Activated CD8-positive, alpha-beta T cell treated with anti-CD3 and anti-CD28 coated beads for 36 hours (primary cell): ENCODE data around the gene CCDC182. TPM values are rescaled to one million over a fixed set of nuclear protein-coding genes. Genes with fewer than 3 reads are reported as not detected.

ENCODE experiments used
- ATAC-seq: fragments of 200-7000 bp; cut with Tn5 transposase; one replicate; pipeline ENCODE4 v1.10.0; 2021; ENCODE audit warnings: mild to moderate bottlenecking, moderate library complexity
- CTCF ChIA-PET: fragments of 350-600 bp; sonication (Branson Sonifier 250); formaldehyde crosslinking; loops from one replicate; lab custom pipeline; 2021; ENCODE audit warnings: antibody characterized with exemption; lab: Charles Lee
- POLR2A ChIA-PET: fragments of 350-600 bp; sonication (Branson Sonifier 250); formaldehyde crosslinking; loops from one replicate; lab custom pipeline; 2021; ENCODE audit warnings: antibody characterized with exemption; lab: Charles Lee
- DNase-seq: peaks from one replicate; pipeline ENCODE4 v3.0.0-alpha.2; 2020
- H3K27ac Mint-ChIP-seq: one replicate; pipeline ENCODE4 v1.8.0; 2021; ENCODE audit warnings: mild to moderate bottlenecking, mixed read lengths
- H3K27me3 Mint-ChIP-seq: one replicate; pipeline ENCODE4 v1.8.0; 2021; ENCODE audit warnings: mixed read lengths
- H3K36me3 Mint-ChIP-seq: one replicate; pipeline ENCODE4 v1.8.0; 2021; ENCODE audit warnings: low read depth, mixed read lengths
- H3K4me1 Mint-ChIP-seq: one replicate; pipeline ENCODE4 v1.8.0; 2021; ENCODE audit warnings: low read depth, mixed read lengths
- H3K4me3 Mint-ChIP-seq: one replicate; pipeline ENCODE4 v1.8.0; 2021; ENCODE audit warnings: mild to moderate bottlenecking, moderate library complexity, mixed read lengths
- H3K9me3 Mint-ChIP-seq: one replicate; pipeline ENCODE4 v1.8.0; 2021; ENCODE audit warnings: mixed read lengths
- CTCF ChIP-seq: fragments of 200-600 bp; IDR thresholded peaks from one replicate; pipeline ENCODE4 v1.8.0; 2022; ENCODE audit warnings: antibody characterized with exemption, mild to moderate bottlenecking
- intact Hi-C: fragments of 100-400 bp; cut with micrococcal nuclease; formaldehyde crosslinking; loops from one replicate; pipeline ENCODE4 v1.10.0; 2022
- total RNA-seq, 2 experiments: library from RNA; stranded (reverse); gene quantifications; one replicate each; pipeline ENCODE4 v1.2.3, GENCODE V29; 2021

CCDC182 gene
- total RNA-seq, 2 experiments from 2014 or later: not detected

GRCh38 chr17:57781386-57782061, 36.4 kb upstream of the CCDC182 start:
- Mint-ChIP-seq H3K4me3 (no peak overlapping the region), H3K4me1 (no peaks in the 10 kb centered on the region), H3K27ac (no peak overlapping the region), H3K36me3 (no peaks in the 10 kb centered on the region), H3K27me3 (peaks cover 3% of the 10 kb centered on the region), H3K9me3 (no peaks in the 10 kb centered on the region)
- no peak for TF ChIP-seq CTCF
- ATAC-seq (no peak), DNase-seq (no peak)
- ChIA-PET CTCF (interaction anchor here (1.2 to 4.7 kb wide), 6 partner anchors 15 to 539 kb away, joined by 4 to 47 read pairs (median 20); no protein-coding TSS in a partner anchor), POLR2A (no interaction called here)
- intact Hi-C loops: no loop called here

- no peaks in the 10 kb centered on the region for H3K4me1 Mint-ChIP-seq
- ATAC-seq (no peak), DNase-seq (no peak)
- H3K36me3 Mint-ChIP-seq: no peaks in the 10 kb centered on the region
- no peak for TF ChIP-seq CTCF
- peaks cover 7% of the 10 kb centered on the region for H3K27me3 Mint-ChIP-seq
- no peak overlapping the region for H3K4me3 Mint-ChIP-seq
- ChIA-PET POLR2A (interaction anchor here (0.6 to 1.1 kb wide), 2 partner anchors 11 to 1134 kb away, joined by 3 read pairs; no protein-coding TSS in a partner anchor), CTCF (no interaction called here)
- H3K9me3 Mint-ChIP-seq: no peaks in the 10 kb centered on the region
- intact Hi-C loops: no loop called here
- no peak overlapping the region for H3K27ac Mint-ChIP-seq
Observed at GRCh38 chr17:57779706-57780105, 34.6 kb upstream of the CCDC182 start.

- ATAC-seq (no peak), DNase-seq (no peak)
- Mint-ChIP-seq H3K4me3 (no peak overlapping the region), H3K27ac (no peak overlapping the region), H3K27me3 (peaks cover 12% of the 10 kb centered on the region), H3K4me1 (no peaks in the 10 kb centered on the region), H3K9me3 (no peaks in the 10 kb centered on the region), H3K36me3 (no peaks in the 10 kb centered on the region)
- no peak for TF ChIP-seq CTCF
- POLR2A ChIA-PET: no interaction called here
- intact Hi-C loops: no loop called here
- CTCF ChIA-PET: interaction anchor here (0.6 kb wide), 1 partner anchor 369 kb away, joined by 3 read pairs; no protein-coding TSS in a partner anchor
Observed at GRCh38 chr17:57778306-57778705, 33.2 kb upstream of the CCDC182 start.

- no peak for ATAC-seq
- TF ChIP-seq CTCF: no peak
- H3K27ac Mint-ChIP-seq: no peak overlapping the region
- H3K27me3 Mint-ChIP-seq: peaks cover 22% of the 10 kb centered on the region
- intact Hi-C loops: no loop called here
- CTCF ChIA-PET: interaction anchor here (1.2 to 1.4 kb wide), 2 partner anchors 29 to 57 kb away, joined by 3 to 7 read pairs; no protein-coding TSS in a partner anchor
- H3K36me3 Mint-ChIP-seq: no peaks in the 10 kb centered on the region
- H3K4me3 Mint-ChIP-seq: no peak overlapping the region
- H3K4me1 Mint-ChIP-seq: no peaks in the 10 kb centered on the region
- POLR2A ChIA-PET: no interaction called here
- DNase-seq: no peak
- no peaks in the 10 kb centered on the region for H3K9me3 Mint-ChIP-seq
Observed at GRCh38 chr17:57776366-57776765, 31.3 kb upstream of the CCDC182 start.

- Mint-ChIP-seq H3K4me3 (no peak overlapping the region), H3K36me3 (no peaks in the 10 kb centered on the region), H3K27me3 (peaks cover 22% of the 10 kb centered on the region), H3K9me3 (no peaks in the 10 kb centered on the region), H3K27ac (no peak overlapping the region), H3K4me1 (no peaks in the 10 kb centered on the region)
- POLR2A ChIA-PET: interaction anchor here (0.8 to 2.5 kb wide), 2 partner anchors 8 kb away, joined by 3 to 5 read pairs; no protein-coding TSS in a partner anchor
- ATAC-seq: no peak
- CTCF ChIA-PET: interaction anchor here (5.2 kb wide), 1 partner anchor 9 kb away, joined by 37 read pairs; no protein-coding TSS in a partner anchor
- DNase-seq: no peak
- no peak for TF ChIP-seq CTCF
- intact Hi-C loops: no loop called here
Observed at GRCh38 chr17:57774872-57775271, 29.8 kb upstream of the CCDC182 start.
